Testis (tissue), 3 donors: Measurements from ENCODE around the gene TTC28. TPM values are rescaled to one million over a fixed set of nuclear protein-coding genes. Genes with fewer than 3 reads are reported as not detected.
"Not testable (repeated sequence)": the region's sequence is repeated elsewhere in the genome, so short reads cannot be mapped to it uniquely, and the experiment has no call there.

Experiments used
- DNase-seq: peaks from one replicate; pipeline ENCODE4 v3.0.0-alpha.2; 2019
- H3K27ac ChIP-seq, 2 donors: fragments of 200-600 bp; sonication (generic); one replicate each; pipeline ENCODE4 v1.5.1; 2019
- H3K27me3 ChIP-seq: fragments of 200-600 bp; sonication (generic); one replicate; pipeline ENCODE4 v1.5.1; 2019
- H3K36me3 ChIP-seq: fragments of 200-600 bp; sonication (generic); one replicate; pipeline ENCODE4 v1.5.1; 2017; ENCODE audit warnings: low read depth; ENCODE audit errors: missing control alignments
- H3K4me1 ChIP-seq: fragments of 200-600 bp; sonication (generic); one replicate; pipeline ENCODE4 v1.5.1; 2019
- H3K4me3 ChIP-seq, 2 donors: fragments of 200-600 bp; sonication (generic); one replicate each; pipeline ENCODE4 v1.5.1; 2017 to 2019
- H3K9me3 ChIP-seq: fragments of 200-600 bp; sonication (generic); one replicate; pipeline ENCODE4 v1.5.1; 2017
- CTCF ChIP-seq, 3 experiments: fragments of 450-650 bp in 2 of 3; fragments of 200-600 bp in 1 of 3; sonication (generic) in 1 of 3; IDR thresholded peaks; one replicate each; pipeline ENCODE4 v1.5.1; 2016 to 2019; ENCODE audit warnings: antibody characterized with exemption in 3 of 3, mild to moderate bottlenecking in 2 of 3, moderate library complexity in 1 of 3
- POLR2A ChIP-seq: fragments of 450-650 bp; IDR thresholded peaks from one replicate; pipeline ENCODE4 v1.6.1; 2017; ENCODE audit warnings: antibody characterized with exemption, mild to moderate bottlenecking, moderate library complexity
- WGBS, 2 donors: methylation state at CpG; one replicate each; pipeline ENCODE4 v1.1.5; 2018; 5-methylcytosine and 5-hydroxymethylcytosine counted together
- intact Hi-C: fragments of 100-400 bp; cut with DNase I; formaldehyde crosslinking; loops from one replicate; pipeline ENCODE4 v1.15.1; 2023; ENCODE audit warnings: low total_unique reads
- polyA plus RNA-seq: library from polyadenylated mRNA; stranded (reverse); fragments of 350-450 nt; fragmentation: Illumina TruSeq; extraction: RNeasy Lipid Tissue Mini Kit (QIAGEN cat#74804); gene quantifications from one replicate; pipeline ENCODE4 v1.2.3, GENCODE V29; 2014; ENCODE audit warnings: low read depth, low replicate concordance; ENCODE audit not compliant: insufficient read depth
- total RNA-seq, 2 donors: library from RNA; depleted of rRNA; stranded (reverse); fragments of >200 nt; gene quantifications; one replicate each; pipeline ENCODE4 v1.2.3, GENCODE V29; 2016

The TTC28 gene
- total and polyA plus RNA-seq, 3 donors from 2014 or later, result 29.4 to 121 (median 75.5) TPM

- H3K27me3 ChIP-seq, result no peaks in the 10 kb centered on the region
- H3K36me3 ChIP-seq, result no peaks in the 10 kb centered on the region
- no peak for DNase-seq
- intact Hi-C loops, result no loop called here
- TF ChIP-seq POLR2A (no peak), CTCF (IDR thresholded peaks at IDR 0.05) (no peak)
- H3K4me1 ChIP-seq, result no peaks in the 10 kb centered on the region
- H3K4me3 ChIP-seq, result no peak overlapping the region
- no peaks in the 10 kb centered on the region for H3K9me3 ChIP-seq
- 95 to 96% methylated on average over 3 of the region's 3 CpGs for WGBS, 2 donors
- no peak overlapping the region for H3K27ac ChIP-seq
Observed at GRCh38 chr22:28576162-28576561, 103.5 kb downstream of the TTC28 start.

- Histone ChIP-seq H3K4me3 (no peak overlapping the region), H3K4me1 (no peaks in the 10 kb centered on the region), H3K36me3 (no peaks in the 10 kb centered on the region), H3K27me3 (no peaks in the 10 kb centered on the region), H3K9me3 (no peaks in the 10 kb centered on the region), H3K27ac (no peak overlapping the region)
- no peak for TF ChIP-seq CTCF (IDR thresholded peaks at IDR 0.05)
- TF ChIP-seq POLR2A, result no peak
- intact Hi-C loops, result no loop called here
- no peak for DNase-seq
- WGBS, 2 donors, result 86 to 87% methylated on average over 4 of the region's 4 CpGs
Observed at GRCh38 chr22:28574159-28574788, 105.4 kb downstream of the TTC28 start.

- no peak for TF ChIP-seq POLR2A
- no peak for TF ChIP-seq CTCF (IDR thresholded peaks at IDR 0.05)
- H3K27ac ChIP-seq, result no peak overlapping the region
- no peaks in the 10 kb centered on the region for H3K9me3 ChIP-seq
- DNase-seq, result no peak
- no peaks in the 10 kb centered on the region for H3K36me3 ChIP-seq
- H3K4me1 ChIP-seq, result no peaks in the 10 kb centered on the region
- intact Hi-C loops, result no loop called here
- H3K4me3 ChIP-seq, result no peak overlapping the region
- no peaks in the 10 kb centered on the region for H3K27me3 ChIP-seq
- 65 to 66% methylated on average over 3 of the region's 3 CpGs for WGBS, 2 donors
Observed at GRCh38 chr22:28570696-28571373, 108.8 kb downstream of the TTC28 start.

GRCh38 chr22:28568974-28569373 lies 110.7 kb downstream of the TTC28 start:
- H3K27ac ChIP-seq, H3K4me3 ChIP-seq, DNase-seq, H3K4me1 ChIP-seq, H3K36me3 ChIP-seq, H3K9me3 ChIP-seq, H3K27me3 ChIP-seq, intact Hi-C loops: not testable (repeated sequence)
- 92 to 97% methylated on average over 3 of the region's 3 CpGs for WGBS, 2 donors

- intact Hi-C loops, result no loop called here
- TF ChIP-seq CTCF (IDR thresholded peaks at IDR 0.05), result no peak
- TF ChIP-seq POLR2A, result no peak
Observed at GRCh38 chr22:28568099-28568498, 111.5 kb downstream of the TTC28 start.

GRCh38 chr22:28566920-28567499 lies 112.6 kb downstream of the TTC28 start:
- intact Hi-C loops, H3K27me3 ChIP-seq, H3K4me3 ChIP-seq, H3K4me1 ChIP-seq, H3K9me3 ChIP-seq, DNase-seq, H3K27ac ChIP-seq, H3K36me3 ChIP-seq: not testable (repeated sequence)
- WGBS, 2 donors, result 90 to 94% methylated on average over 12 of the region's 12 CpGs

More at GRCh38 chr22:28568099-28568498, 111.5 kb downstream of the TTC28 start:
- DNase-seq, result no peak
- Histone ChIP-seq H3K27me3 (no peaks in the 10 kb centered on the region), H3K9me3 (no peaks in the 10 kb centered on the region), H3K27ac (no peak overlapping the region), H3K36me3 (no peaks in the 10 kb centered on the region), H3K4me1 (no peaks in the 10 kb centered on the region), H3K4me3 (no peak overlapping the region)
